SK-N-SH (cell line): Measurements from ENCODE around the gene KCNT1. TPM values are rescaled to one million over a fixed set of nuclear protein-coding genes. Genes with fewer than 3 reads are reported as not detected.
A peak's percentile ranks its signal among the peaks of the same experiment; 100 is the strongest.

Source experiments
- CTCF ChIA-PET: fragments of 300-600, 350-600 bp; formaldehyde crosslinking; extraction: SDS; loops from one replicate; lab custom pipeline; 2021; lab: Yijun Ruan, JAX
- POLR2A ChIA-PET: fragments of 350-600 bp; sonication (Branson Sonifier 250); formaldehyde crosslinking; extraction: SDS; loops from one replicate; lab custom pipeline; 2020; ENCODE audit warnings: antibody characterized with exemption, inconsistent platforms; lab: Yijun Ruan, JAX
- DNase-seq: peaks from one replicate; pipeline ENCODE4 v3.0.0; 2012
- H2AFZ ChIP-seq: fragments of 200-600 bp; sonication (generic); 2 replicates; pipeline ENCODE4 v1.8.1; 2016; ENCODE audit warnings: antibody characterized with exemption, mild to moderate bottlenecking, low read depth
- H3F3A ChIP-seq: fragments of 200-600 bp; sonication (generic); replicated peaks from 2 replicates; pipeline ENCODE3; 2016; ENCODE audit warnings: antibody characterized with exemption, mild to moderate bottlenecking; ENCODE audit not compliant: insufficient read depth
- H3K27ac ChIP-seq, 2 experiments: fragments of 200-500 bp in 1 of 2; fragments of 200-600 bp in 1 of 2; sonication (Bioruptor generic) in 1 of 2; sonication (generic), shearing (Covaris generic) in 1 of 2; 2 replicates each; pipeline versions ENCODE4 v1.5.1 to v1.6.1; 2014 to 2016; ENCODE audit warnings: low read depth in 2 of 2, inconsistent platforms in 1 of 2, low read length in 1 of 2, mild to moderate bottlenecking in 1 of 2, mixed read lengths in 1 of 2
- H3K27me3 ChIP-seq: fragments of 200-600 bp; sonication (generic), shearing (Covaris generic); 2 replicates; pipeline ENCODE4 v1.6.1; 2016; ENCODE audit warnings: mixed run types; ENCODE audit not compliant: insufficient read depth
- H3K36me3 ChIP-seq, 2 experiments: fragments of 200-500 bp in 1 of 2; fragments of 200-600 bp in 1 of 2; sonication (Bioruptor generic) in 1 of 2; sonication (generic) in 1 of 2; replicated peaks in 1 of 2; 2 replicates each; pipeline versions ENCODE3 to v1.5.1; 2014 to 2016; ENCODE audit warnings: low read length in 1 of 2, mild to moderate bottlenecking in 1 of 2; ENCODE audit not compliant: insufficient read depth in 2 of 2, control insufficient read depth in 1 of 2
- H3K4me1 ChIP-seq, 2 experiments: fragments of 200-500 bp in 1 of 2; fragments of 200-600 bp in 1 of 2; sonication (Bioruptor generic) in 1 of 2; sonication (generic), shearing (Covaris generic) in 1 of 2; 2 replicates each; pipeline versions ENCODE4 v1.5.1 to v1.6.1; 2014 to 2016; ENCODE audit warnings: low read depth in 1 of 2, low read length in 1 of 2, mixed run types in 1 of 2; ENCODE audit not compliant: insufficient read depth in 2 of 2, control insufficient read depth in 1 of 2
- H3K4me2 ChIP-seq: fragments of 200-600 bp; sonication (generic), shearing (Covaris generic); 2 replicates; pipeline ENCODE4 v1.6.1; 2017; ENCODE audit warnings: mixed run types
- H3K4me3 ChIP-seq, 2 experiments: fragments of 200-500 bp in 1 of 2; fragments of 200-600 bp in 1 of 2; sonication (Bioruptor generic) in 1 of 2; sonication (generic), shearing (Covaris generic) in 1 of 2; 2 replicates each; pipeline versions ENCODE4 v1.5.1 to v1.8.1; 2014 to 2016; ENCODE audit warnings: low read depth in 2 of 2, inconsistent platforms in 1 of 2, low read length in 1 of 2, mild to moderate bottlenecking in 1 of 2, mixed read lengths in 1 of 2, moderate library complexity in 1 of 2
- H3K79me2 ChIP-seq: fragments of 200-600 bp; sonication (generic); 2 replicates; pipeline ENCODE4 v1.8.1; 2017; ENCODE audit warnings: mild to moderate bottlenecking; ENCODE audit not compliant: insufficient read depth
- H3K9ac ChIP-seq: fragments of 200-600 bp; sonication (generic); 2 replicates; pipeline ENCODE4 v1.6.1; 2017; ENCODE audit warnings: mixed run types
- H3K9me2 ChIP-seq: fragments of 200-600 bp; sonication (generic); 2 replicates; pipeline ENCODE4 v1.6.1; 2017; ENCODE audit warnings: mixed run types
- H3K9me3 ChIP-seq: fragments of 200-600 bp; sonication (generic); 2 replicates; pipeline ENCODE4 v1.6.1; 2017; ENCODE audit warnings: mixed run types, mild to moderate bottlenecking, moderate library complexity
- H4K20me1 ChIP-seq: fragments of 200-600 bp; sonication (generic); 2 replicates; pipeline ENCODE4 v1.6.1; 2017; ENCODE audit warnings: mild to moderate bottlenecking, mixed run types; ENCODE audit not compliant: insufficient read depth
- EZH2phosphoT487 ChIP-seq: fragments of 200-600 bp; sonication (generic); IDR thresholded peaks from 2 replicates; pipeline ENCODE4 v1.6.1; 2017; ENCODE audit warnings: low read depth, mixed run types, mild to moderate bottlenecking, antibody characterized with exemption, moderate library complexity, borderline replicate concordance
- FOSL2 ChIP-seq: IDR thresholded peaks from 2 replicates; pipeline ENCODE4 v1.4.0; 2012; ENCODE audit warnings: low read depth, mild to moderate bottlenecking, moderate library complexity, borderline replicate concordance
- FOXJ3 ChIP-seq: sonication (generic); formaldehyde crosslinking; IDR thresholded peaks from 2 replicates; pipeline ENCODE4 v1.5.1; 2020; ENCODE audit warnings: mild to moderate bottlenecking, missing genetic modification reagents
- FOXM1 ChIP-seq: IDR thresholded peaks from 2 replicates; pipeline ENCODE4 v1.4.0; 2012; ENCODE audit warnings: low read depth, mild to moderate bottlenecking
- GABPA ChIP-seq: IDR thresholded peaks from 2 replicates; pipeline ENCODE4 v1.4.0; 2012; ENCODE audit warnings: low read depth, mild to moderate bottlenecking
- MAX ChIP-seq: IDR thresholded peaks from 2 replicates; pipeline ENCODE4 v1.4.0; 2012; ENCODE audit warnings: low read depth
- NFIC ChIP-seq: IDR thresholded peaks from 2 replicates; pipeline ENCODE4 v1.4.0; 2012; ENCODE audit warnings: borderline replicate concordance
- RXRA ChIP-seq: IDR thresholded peaks from 2 replicates; pipeline ENCODE4 v1.4.0; 2012; ENCODE audit warnings: low read depth, mild to moderate bottlenecking, borderline replicate concordance
- SIN3A ChIP-seq: IDR thresholded peaks from 2 replicates; pipeline ENCODE4 v1.6.1; 2012; ENCODE audit warnings: low read depth, mild to moderate bottlenecking, low read length, moderate library complexity, borderline replicate concordance
- USF1 ChIP-seq: IDR thresholded peaks from 2 replicates; pipeline ENCODE4 v1.4.0; 2012; ENCODE audit warnings: low read depth, borderline replicate concordance
- YY1 ChIP-seq: IDR thresholded peaks from 2 replicates; pipeline ENCODE4 v1.4.0; 2012; ENCODE audit warnings: low read depth, mild to moderate bottlenecking
- WGBS: methylation state at CpG from one replicate; pipeline ENCODE4 v1.1.6; 2017; ENCODE audit warnings: low lambda C conversion rate; 5-methylcytosine and 5-hydroxymethylcytosine counted together
- polyA plus RNA-seq, 3 experiments: library from polyadenylated mRNA; depleted of rRNA; stranded (reverse); fragments of >200 nt; gene quantifications; 2 replicates each; pipeline ENCODE4 v1.2.3, GENCODE V29; 2012
- TF ChIP-seq, protein P1 (sequence below): IDR thresholded peaks from 2 replicates; pipeline ENCODE4; 2012

The KCNT1 gene
- polyA plus RNA-seq, 1 of the 3 experiments (the other 2 are of a cell fraction), result 0.08 TPM

- DNase-seq, result peak; percentile 15
- Histone ChIP-seq H3F3A (no peaks in the 10 kb centered on the region), H2AFZ (no peak overlapping the region), H3K4me1 (peaks cover 0 to 2% of the 10 kb centered on the region in 2 experiments; a peak in 1 of 4 replicates), H4K20me1 (no peaks in the 10 kb centered on the region), H3K4me3 (no peak overlapping the region), H3K9me3 (no peaks in the 10 kb centered on the region)
- 54% methylated on average over 11 of the region's 12 CpGs for WGBS
- CTCF ChIA-PET, result no interaction called here
- POLR2A ChIA-PET, result no interaction called here
- no peak for TF ChIP-seq USF1
- no peak for TF ChIP-seq NFIC
- TF ChIP-seq, protein P1, sequence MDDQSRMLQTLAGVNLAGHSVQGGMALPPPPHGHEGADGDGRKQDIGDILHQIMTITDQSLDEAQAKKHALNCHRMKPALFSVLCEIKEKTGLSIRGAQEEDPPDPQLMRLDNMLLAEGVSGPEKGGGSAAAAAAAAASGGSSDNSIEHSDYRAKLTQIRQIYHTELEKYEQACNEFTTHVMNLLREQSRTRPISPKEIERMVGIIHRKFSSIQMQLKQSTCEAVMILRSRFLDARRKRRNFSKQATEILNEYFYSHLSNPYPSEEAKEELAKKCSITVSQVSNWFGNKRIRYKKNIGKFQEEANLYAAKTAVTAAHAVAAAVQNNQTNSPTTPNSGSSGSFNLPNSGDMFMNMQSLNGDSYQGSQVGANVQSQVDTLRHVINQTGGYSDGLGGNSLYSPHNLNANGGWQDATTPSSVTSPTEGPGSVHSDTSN, result no peak
- no peak for TF ChIP-seq MAX
- TF ChIP-seq YY1, result no peak
- TF ChIP-seq RXRA, result no peak
- no peak for TF ChIP-seq FOXM1
- TF ChIP-seq EZH2phosphoT487, result no peak
- TF ChIP-seq FOSL2, result no peak
- no peak for TF ChIP-seq FOXJ3
- TF ChIP-seq SIN3A, result no peak
- TF ChIP-seq, all 33 proteins: peak for 0
- H3K36me3 ChIP-seq, result no peaks in the 10 kb centered on the region
- H3K79me2 ChIP-seq, result no peaks in the 10 kb centered on the region
- no peak overlapping the region for H3K4me2 ChIP-seq
- H3K9me2 ChIP-seq, result no peaks in the 10 kb centered on the region
- H3K27me3 ChIP-seq, result no peaks in the 10 kb centered on the region
- no peak overlapping the region for H3K9ac ChIP-seq
- H3K27ac ChIP-seq, result no peak overlapping the region
Observed at GRCh38 chr9:135663857-135664256, 38.1 kb upstream of the KCNT1 start.

DNA sequence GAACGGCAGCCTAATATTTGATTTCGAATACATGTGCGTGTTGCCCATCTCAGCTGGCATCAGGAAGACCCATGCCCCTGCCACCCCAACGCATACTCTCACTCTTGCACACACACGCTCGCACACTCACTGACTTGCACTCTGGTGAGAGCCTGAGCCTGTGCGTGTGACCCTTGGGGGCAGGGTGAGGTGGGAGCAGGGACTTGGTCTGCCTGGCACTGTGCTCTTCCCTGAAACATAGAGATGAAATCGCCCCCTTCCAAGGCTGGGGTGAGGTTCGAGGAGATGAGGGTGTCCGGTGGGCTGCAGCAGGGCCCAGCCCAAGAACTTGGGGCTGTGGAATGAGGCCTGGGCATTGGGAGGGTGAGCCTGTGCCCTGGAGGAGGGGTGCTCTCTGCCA, 37.7 kb upstream of the KCNT1 start:
- Histone ChIP-seq H3K9ac (no peak overlapping the region), H3F3A (no peaks in the 10 kb centered on the region), H3K36me3 (no peaks in the 10 kb centered on the region), H3K4me3 (no peak overlapping the region), H3K27ac (no peak overlapping the region), H3K9me2 (no peaks in the 10 kb centered on the region), H3K4me2 (no peak overlapping the region), H3K9me3 (no peaks in the 10 kb centered on the region), H4K20me1 (no peaks in the 10 kb centered on the region), H3K27me3 (no peaks in the 10 kb centered on the region), H3K79me2 (no peaks in the 10 kb centered on the region), H3K4me1 (peaks cover 0 to 2% of the 10 kb centered on the region in 2 experiments; a peak in 1 of 4 replicates), H2AFZ (no peak overlapping the region)
- WGBS, result 80% methylated on average over 8 of the region's 10 CpGs
- POLR2A ChIA-PET, result no interaction called here
- no peak for TF ChIP-seq GABPA
- CTCF ChIA-PET, result no interaction called here
- DNase-seq, result no peak
